Loucy (cell line): Measurements from ENCODE around the gene NGRN.
A peak's percentile ranks its signal among the peaks of the same experiment; 100 is the strongest.

ENCODE experiments used
- H2AFZ ChIP-seq: fragments of 200-600 bp; sonication (generic); 2 replicates; pipeline ENCODE4 v1.6.0; 2016; ENCODE audit warnings: antibody characterized with exemption, mild to moderate bottlenecking, low read length, moderate library complexity
- H3F3A ChIP-seq: fragments of 200-600 bp; 2 replicates; pipeline ENCODE4 v1.6.0; 2016; ENCODE audit warnings: antibody characterized with exemption, low read depth, mild to moderate bottlenecking
- H3K27me3 ChIP-seq: fragments of 200-600 bp; sonication (generic); 2 replicates; pipeline ENCODE4 v1.6.1; 2014; ENCODE audit warnings: low read length, mild to moderate bottlenecking; ENCODE audit not compliant: insufficient read depth, poor library complexity, severe bottlenecking
- H3K36me3 ChIP-seq: fragments of 200-600 bp; sonication (generic); 2 replicates; pipeline ENCODE4 v1.6.1; 2016; ENCODE audit warnings: low read length; ENCODE audit not compliant: insufficient read depth
- H3K4me1 ChIP-seq: fragments of 200-600 bp; sonication (generic); 2 replicates; pipeline ENCODE4 v1.5.1; 2014; ENCODE audit warnings: low read length, mild to moderate bottlenecking; ENCODE audit not compliant: insufficient read depth, poor library complexity, severe bottlenecking
- H3K4me2 ChIP-seq: fragments of 200-600 bp; sonication (generic); 2 replicates; pipeline ENCODE4 v1.6.0; 2014; ENCODE audit warnings: antibody characterized with exemption, low read length, low read depth, mild to moderate bottlenecking; ENCODE audit not compliant: poor library complexity, severe bottlenecking
- H3K4me3 ChIP-seq: fragments of 200-600 bp; sonication (generic); 2 replicates; pipeline ENCODE4 v1.5.1; 2014; ENCODE audit warnings: low read length, mild to moderate bottlenecking, mixed read lengths; ENCODE audit not compliant: poor library complexity, severe bottlenecking
- H3K79me2 ChIP-seq: fragments of 200-600 bp; sonication (generic); 2 replicates; pipeline ENCODE4 v1.6.1; 2014; ENCODE audit warnings: low read length; ENCODE audit not compliant: insufficient read depth
- H3K9ac ChIP-seq: fragments of 200-600 bp; sonication (generic); 2 replicates; pipeline ENCODE4 v1.6.0; 2014; ENCODE audit warnings: mild to moderate bottlenecking, low read depth, low read length, moderate library complexity; ENCODE audit not compliant: poor library complexity, severe bottlenecking
- H3K9me2 ChIP-seq: fragments of 200-600 bp; sonication (generic); replicated peaks from 2 replicates; pipeline ENCODE4 v1.6.1; 2016; ENCODE audit warnings: low read depth, low read length, mixed read lengths
- H3K9me3 ChIP-seq: fragments of 200-600 bp; sonication (generic); 2 replicates; pipeline ENCODE4 v1.6.1; 2014; ENCODE audit warnings: mild to moderate bottlenecking, antibody characterized with exemption, low read length, low read depth; ENCODE audit not compliant: insufficient read depth
- H4K20me1 ChIP-seq: fragments of 200-600 bp; sonication (generic); 2 replicates; pipeline ENCODE4 v1.6.0; 2014; ENCODE audit warnings: antibody characterized with exemption, low read length, mild to moderate bottlenecking; ENCODE audit not compliant: insufficient read depth, poor library complexity, severe bottlenecking
- CTCF ChIP-seq: fragments of 200-600 bp; sonication (generic); conservative IDR thresholded peaks from 2 replicates; pipeline ENCODE4 v1.5.1; 2014; ENCODE audit warnings: mild to moderate bottlenecking, antibody characterized with exemption, low read length
- EZH2phosphoT487 ChIP-seq: fragments of 200-600 bp; IDR thresholded peaks from 2 replicates; pipeline ENCODE4 v1.6.1; 2018; ENCODE audit warnings: antibody characterized with exemption, mild to moderate bottlenecking, moderate library complexity, borderline replicate concordance

NGRN gene

GRCh38 chr15:90232941-90233386, 32.5 kb upstream of the NGRN start:
- H3K9ac ChIP-seq: peak overlapping the region; percentile 69
- peaks cover 21% of the 10 kb centered on the region; the same call in 1 of the 2 replicates for H3K36me3 ChIP-seq
- no peaks in the 10 kb centered on the region for H3K9me2 ChIP-seq
- peaks cover 4% of the 10 kb centered on the region for H4K20me1 ChIP-seq
- peaks cover 34% of the 10 kb centered on the region for H3K4me1 ChIP-seq
- H3K27me3 ChIP-seq: no peaks in the 10 kb centered on the region
- no peaks in the 10 kb centered on the region for H3F3A ChIP-seq
- peak overlapping the region; percentile 81 for H3K4me3 ChIP-seq
- H3K4me2 ChIP-seq: peak overlapping the region; percentile 82
- H2AFZ ChIP-seq: peak overlapping the region; percentile 37
- H3K79me2 ChIP-seq: peaks cover 30% of the 10 kb centered on the region
- H3K9me3 ChIP-seq: no peaks in the 10 kb centered on the region
- no peak for TF ChIP-seq EZH2phosphoT487
- peak; percentile 29; the same call in 1 of the 2 replicates for TF ChIP-seq CTCF

- Histone ChIP-seq H3F3A (no peaks in the 10 kb centered on the region), H3K27me3 (no peaks in the 10 kb centered on the region), H3K4me3 (peak within 1 kb of the TSS; percentile 81), H3K9me2 (no peaks in the 10 kb centered on the region), H3K36me3 (peaks cover 16% of the 10 kb centered on the region; the same call in 1 of the 2 replicates), H3K79me2 (peaks cover 30% of the 10 kb centered on the region), H3K4me1 (peaks cover 34% of the 10 kb centered on the region), H2AFZ (peak within 1 kb of the TSS; percentile 80), H3K4me2 (peak within 1 kb of the TSS; percentile 82), H3K9me3 (no peaks in the 10 kb centered on the region), H3K9ac (peak within 1 kb of the TSS; percentile 72), H4K20me1 (peaks cover 4% of the 10 kb centered on the region)
- TF ChIP-seq CTCF (no peak; the same call in 1 of the 2 replicates), EZH2phosphoT487 (no peak)
These were observed 31.9 kb upstream of the NGRN start, which contains the start of gene CIB1 for GRCh38 chr15:90233387-90234095. CIB1 (minus strand) TSS chr15:90233941; CDS start chr15:90233885, 56 bp downstream.

- peak within 1 kb of the TSS; percentile 82 for H3K4me2 ChIP-seq
- H3K9me3 ChIP-seq: no peaks in the 10 kb centered on the region
- H3K4me1 ChIP-seq: peaks cover 34% of the 10 kb centered on the region
- H3F3A ChIP-seq: no peaks in the 10 kb centered on the region
- H3K36me3 ChIP-seq: peaks cover 8% of the 10 kb centered on the region; the same call in 1 of the 2 replicates
- H3K9me2 ChIP-seq: no peaks in the 10 kb centered on the region
- peak within 1 kb of the TSS; percentile 72 for H3K9ac ChIP-seq
- H3K79me2 ChIP-seq: peaks cover 30% of the 10 kb centered on the region
- no peak for TF ChIP-seq CTCF
- H4K20me1 ChIP-seq: peaks cover 4% of the 10 kb centered on the region
- peak within 1 kb of the TSS; percentile 80 for H2AFZ ChIP-seq
- peak within 1 kb of the TSS; percentile 81 for H3K4me3 ChIP-seq
- H3K27me3 ChIP-seq: no peaks in the 10 kb centered on the region
These were observed 31.1 kb upstream of the NGRN start, which contains the start of gene GDPGP1 for GRCh38 chr15:90234096-90234988. GDPGP1 (plus strand) TSS chr15:90234209; CDS start chr15:90240909, 6,700 bp downstream.
